ENCODE data around the gene HABP4.

DNA sequence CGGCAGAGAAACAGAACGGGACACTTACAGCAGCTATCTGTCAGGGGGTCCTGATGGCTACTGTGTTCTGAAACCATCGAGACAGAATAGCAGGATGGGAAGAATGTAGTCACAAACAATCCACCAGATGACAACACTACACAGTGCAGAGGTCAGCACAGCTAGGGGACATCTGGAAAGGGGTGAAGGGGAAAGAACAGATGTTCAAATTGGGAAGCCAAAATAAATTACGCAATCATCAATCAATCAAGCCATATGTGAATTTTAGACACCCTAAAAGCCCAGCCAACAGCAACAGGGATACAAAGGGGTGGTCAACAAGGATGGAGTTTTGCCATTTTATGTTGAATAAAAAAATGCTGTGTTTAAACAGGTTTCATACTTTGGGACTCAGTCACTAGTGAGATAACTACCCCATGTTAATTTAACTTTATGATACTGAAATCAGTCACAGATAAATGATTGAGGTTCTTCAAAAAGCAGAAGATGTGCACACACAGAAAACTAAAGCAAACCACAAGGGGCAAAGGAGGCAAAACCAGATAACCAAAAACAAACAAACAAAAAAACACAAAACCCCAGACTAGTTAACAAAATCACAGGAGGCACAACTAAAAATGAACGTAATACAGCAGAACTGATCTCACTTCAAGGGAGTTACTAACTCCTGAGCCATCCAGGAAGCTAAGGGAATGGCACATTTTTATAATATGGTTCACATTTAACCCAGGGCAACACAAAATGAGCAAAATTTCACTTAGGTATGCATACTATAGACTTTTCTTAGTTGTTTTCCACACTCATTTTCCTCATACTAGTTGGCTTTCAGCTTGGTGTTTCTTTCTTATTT, 65.9 kb downstream of the HABP4 start:
- TF ChIP-seq GATA2 (IDR thresholded peaks at IDR 0.05; ENCODE audit: low read depth, low read length): no peak
- no peak for TF ChIP-seq GATA3 (IDR thresholded peaks at IDR 0.05; ENCODE audit: low read depth, low read length)

Measured in SH-SY5Y (cell line).